ENCODE results near the gene CGA.

DNA sequence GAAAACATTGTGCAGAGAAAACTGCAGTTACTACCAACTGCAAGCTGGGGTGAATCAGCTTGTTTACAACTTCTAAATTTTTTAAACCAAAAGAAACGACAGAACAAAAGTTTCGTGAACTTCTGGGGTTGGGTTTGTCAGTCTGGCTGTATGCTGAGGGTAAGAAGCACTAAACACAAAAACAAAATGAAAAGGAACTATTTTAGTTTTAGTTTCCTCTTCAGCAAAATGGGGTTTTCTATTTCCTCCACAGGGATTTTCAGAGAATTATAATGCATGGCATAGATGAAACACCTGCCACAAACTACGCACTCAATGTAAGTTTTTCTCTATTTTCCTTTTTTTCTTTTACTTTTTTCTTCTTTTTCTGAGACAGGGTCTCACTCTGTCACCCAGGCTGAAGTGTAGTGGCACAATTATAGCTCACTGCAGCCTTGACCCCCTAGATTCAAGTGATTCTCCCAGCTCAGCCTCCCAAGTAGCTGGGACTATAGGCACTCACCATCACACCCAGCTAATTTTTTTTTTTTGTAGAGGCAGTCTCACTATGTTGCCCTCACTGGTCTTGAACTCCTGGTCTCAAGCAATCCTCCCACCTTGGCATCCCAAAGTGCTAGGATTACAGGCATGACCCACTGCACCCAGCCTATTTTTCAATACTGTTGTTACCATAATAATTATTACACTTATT, 40.6 kb downstream of the CGA start:
- TF ChIP-seq CTCF (IDR thresholded peaks at IDR 0.05) = no peak
- no peak for TF ChIP-seq ZFX (IDR thresholded peaks at IDR 0.05; ENCODE audit: borderline replicate concordance)

All from 22Rv1 (cell line).